ENCODE measurements around the gene NFATC4.

NFATC4 gene

GRCh38 chr14:24425704-24426103 lies 57.7 kb downstream of the NFATC4 start:
- H3K4me3 ChIP-seq (ENCODE audit: low read depth, low read length), result no peak overlapping the region
- no peak for TF ChIP-seq CTCF (conservative IDR thresholded peaks at IDR 0.05; ENCODE audit: low read depth, low read length)
- DNase-seq (ENCODE audit: low read depth), result peak; percentile 93

- no peak overlapping the region for H3K4me3 ChIP-seq (ENCODE audit: low read depth, low read length)
- DNase-seq (ENCODE audit: low read depth), result no peak
- TF ChIP-seq CTCF (conservative IDR thresholded peaks at IDR 0.05; ENCODE audit: low read depth, low read length), result no peak
Measured at GRCh38 chr14:24426150-24426911, 58.3 kb downstream of the NFATC4 start.

GRCh38 chr14:24426912-24427536 lies 59.0 kb downstream of the NFATC4 start:
- no peak for TF ChIP-seq CTCF (conservative IDR thresholded peaks at IDR 0.05; ENCODE audit: low read depth, low read length)
- no peak for DNase-seq (ENCODE audit: low read depth)
- H3K4me3 ChIP-seq (ENCODE audit: low read depth, low read length), result no peak overlapping the region

GRCh38 chr14:24427537-24428508 lies 59.8 kb downstream of the NFATC4 start:
- no peak overlapping the region for H3K4me3 ChIP-seq (ENCODE audit: low read depth, low read length)
- DNase-seq (ENCODE audit: low read depth), result no peak
- no peak for TF ChIP-seq CTCF (conservative IDR thresholded peaks at IDR 0.05; ENCODE audit: low read depth, low read length)

GRCh38 chr14:24428628-24429394 lies 60.8 kb downstream of the NFATC4 start:
- no peak for DNase-seq (ENCODE audit: low read depth)
- H3K4me3 ChIP-seq (ENCODE audit: low read depth, low read length), result no peak overlapping the region
- TF ChIP-seq CTCF (conservative IDR thresholded peaks at IDR 0.05; ENCODE audit: low read depth, low read length), result no peak

Data from choroid plexus epithelial cell (primary cell).